Colonic mucosa (tissue), 4 donors: ENCODE measurements around the gene NUDT14. TPM values are rescaled to one million over a fixed set of nuclear protein-coding genes. Genes with fewer than 3 reads are reported as not detected.

Experiments
- DNase-seq: peaks from one replicate; pipeline ENCODE4 v3.0.0-alpha.2; 2020
- H3K27ac ChIP-seq: fragments of 200-600 bp; one replicate; pipeline ENCODE4 v1.8.0; 2021
- H3K27me3 ChIP-seq: fragments of 200-600 bp; one replicate; pipeline ENCODE4 v1.8.0; 2021
- H3K36me3 ChIP-seq: fragments of 200-600 bp; one replicate; pipeline ENCODE4 v1.8.0; 2021
- H3K4me1 ChIP-seq: fragments of 200-600 bp; one replicate; pipeline ENCODE4 v1.8.0; 2021; ENCODE audit warnings: mild to moderate bottlenecking
- H3K4me3 ChIP-seq: fragments of 200-600 bp; one replicate; pipeline ENCODE4 v1.8.0; 2021
- H3K9ac ChIP-seq, 2 donors: one replicate each; pipeline ENCODE4 v1.7.0; 2013; ENCODE audit warnings: control low read depth in 2 of 2, low read depth in 2 of 2, low read length in 2 of 2
- H3K9me3 ChIP-seq: fragments of 200-600 bp; one replicate; pipeline ENCODE4 v1.8.0; 2021
- intact Hi-C: fragments of 100-400 bp; cut with DNase I; formaldehyde crosslinking; loops from one replicate; pipeline ENCODE4 v1.14.1; 2022
- total RNA-seq, 2 donors: library from RNA; stranded (reverse); fragmentation: NEBNext Ultra II Directional in 1 of 2; extraction: Animal tissue kit (Norgen Biotek cat#: 25700) in 1 of 2; gene quantifications; one replicate each; pipeline ENCODE4 v1.2.1, GENCODE V29; 2021
- TF ChIP-seq, protein P1 (sequence below): fragments of 200-600 bp; IDR thresholded peaks from one replicate; pipeline ENCODE4 v1.8.0; 2022; ENCODE audit warnings: antibody characterized with exemption, mild to moderate bottlenecking
- donor health status: healthy.
- donor health status: DM: no; HTN: no; CAD: no.
- donor health status: DM: no; HTN: no; CAD: no.

The NUDT14 gene
- total RNA-seq, 2 donors from 2014 or later: 40.8 to 46.0 TPM

DNA sequence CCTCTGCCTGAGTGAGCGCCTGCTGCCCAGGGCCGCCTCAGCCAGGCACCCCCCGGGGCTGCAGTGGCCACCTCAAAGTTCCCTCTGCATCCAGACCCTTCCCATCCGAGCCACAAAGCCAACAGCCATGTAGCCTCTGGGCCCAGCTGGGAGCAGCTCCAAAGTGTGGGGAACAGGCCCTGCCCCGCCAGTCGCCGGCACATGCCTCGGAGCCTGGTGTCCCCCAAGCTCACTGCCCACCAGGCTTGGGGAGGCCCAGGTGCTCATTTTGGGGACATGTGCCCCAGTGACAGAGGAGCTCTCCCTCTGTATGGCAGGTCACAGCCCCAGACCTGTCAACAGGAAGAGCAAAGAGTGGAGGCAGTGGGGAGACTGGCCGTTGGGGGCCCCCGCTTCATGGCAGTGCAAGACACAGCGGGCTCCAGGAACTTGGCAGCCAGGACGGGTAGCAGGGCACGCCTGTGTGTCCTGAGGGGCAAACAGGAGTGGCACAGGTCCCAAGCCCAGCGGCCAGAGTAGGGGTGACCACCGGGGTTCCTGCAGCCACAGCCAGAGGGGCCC lies 42.5 kb downstream of the NUDT14 start:
- no peak for DNase-seq
- TF ChIP-seq, protein P1, sequence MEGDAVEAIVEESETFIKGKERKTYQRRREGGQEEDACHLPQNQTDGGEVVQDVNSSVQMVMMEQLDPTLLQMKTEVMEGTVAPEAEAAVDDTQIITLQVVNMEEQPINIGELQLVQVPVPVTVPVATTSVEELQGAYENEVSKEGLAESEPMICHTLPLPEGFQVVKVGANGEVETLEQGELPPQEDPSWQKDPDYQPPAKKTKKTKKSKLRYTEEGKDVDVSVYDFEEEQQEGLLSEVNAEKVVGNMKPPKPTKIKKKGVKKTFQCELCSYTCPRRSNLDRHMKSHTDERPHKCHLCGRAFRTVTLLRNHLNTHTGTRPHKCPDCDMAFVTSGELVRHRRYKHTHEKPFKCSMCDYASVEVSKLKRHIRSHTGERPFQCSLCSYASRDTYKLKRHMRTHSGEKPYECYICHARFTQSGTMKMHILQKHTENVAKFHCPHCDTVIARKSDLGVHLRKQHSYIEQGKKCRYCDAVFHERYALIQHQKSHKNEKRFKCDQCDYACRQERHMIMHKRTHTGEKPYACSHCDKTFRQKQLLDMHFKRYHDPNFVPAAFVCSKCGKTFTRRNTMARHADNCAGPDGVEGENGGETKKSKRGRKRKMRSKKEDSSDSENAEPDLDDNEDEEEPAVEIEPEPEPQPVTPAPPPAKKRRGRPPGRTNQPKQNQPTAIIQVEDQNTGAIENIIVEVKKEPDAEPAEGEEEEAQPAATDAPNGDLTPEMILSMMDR: no peak
- intact Hi-C loops: no loop called here

GRCh38 chr14:105138021-105138541 lies 43.0 kb downstream of the NUDT14 start:
- TF ChIP-seq, protein P1: no peak
- Histone ChIP-seq H3K27ac (no peak overlapping the region), H3K9me3 (no peaks in the 10 kb centered on the region), H3K36me3 (no peaks in the 10 kb centered on the region), H3K4me3 (no peak overlapping the region), H3K27me3 (peaks cover 3% of the 10 kb centered on the region), H3K4me1 (no peaks in the 10 kb centered on the region), H3K9ac (no peak overlapping the region)
- intact Hi-C loops: no loop called here
- DNase-seq: no peak

More for the DNA sequence above, 42.5 kb downstream of the NUDT14 start:
- no peak overlapping the region for H3K9ac ChIP-seq
- no peak overlapping the region for H3K27ac ChIP-seq
- H3K4me1 ChIP-seq: no peaks in the 10 kb centered on the region
- peaks cover 3% of the 10 kb centered on the region for H3K27me3 ChIP-seq
- no peaks in the 10 kb centered on the region for H3K9me3 ChIP-seq
- H3K4me3 ChIP-seq: no peak overlapping the region
- no peaks in the 10 kb centered on the region for H3K36me3 ChIP-seq

DNA sequence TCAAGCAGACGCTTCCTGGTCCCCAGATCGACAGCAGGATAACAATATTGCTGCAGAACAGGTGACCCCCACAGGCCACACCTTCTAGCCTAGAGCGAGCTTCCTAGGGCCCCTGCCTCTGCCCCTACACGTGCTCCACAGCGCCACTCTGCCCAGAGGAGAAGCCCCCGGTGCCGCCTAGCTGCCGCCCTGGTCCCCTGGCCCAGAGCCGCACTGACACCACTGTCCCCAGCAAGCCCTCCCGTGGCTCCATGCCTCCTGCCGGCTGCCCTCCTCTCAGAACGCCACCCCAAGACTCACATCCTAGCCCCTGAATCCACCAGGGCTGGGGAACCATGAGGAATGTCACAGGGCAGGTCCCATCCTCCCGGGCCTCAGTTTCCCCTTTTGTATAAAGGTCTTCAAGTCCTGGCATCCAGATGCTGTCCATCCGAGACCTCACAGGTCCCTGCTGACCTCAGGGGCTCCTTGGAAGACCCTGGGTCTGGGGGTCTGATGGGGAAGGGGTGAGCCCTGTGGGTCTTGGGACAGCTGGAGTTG lies 43.6 kb downstream of the NUDT14 start:
- Histone ChIP-seq H3K4me3 (no peak overlapping the region), H3K9ac (no peak overlapping the region), H3K27ac (no peak overlapping the region), H3K36me3 (no peaks in the 10 kb centered on the region), H3K9me3 (no peaks in the 10 kb centered on the region), H3K27me3 (peaks cover 3% of the 10 kb centered on the region), H3K4me1 (no peaks in the 10 kb centered on the region)
- intact Hi-C loops: no loop called here
- TF ChIP-seq, protein P1: no peak
- no peak for DNase-seq

DNA sequence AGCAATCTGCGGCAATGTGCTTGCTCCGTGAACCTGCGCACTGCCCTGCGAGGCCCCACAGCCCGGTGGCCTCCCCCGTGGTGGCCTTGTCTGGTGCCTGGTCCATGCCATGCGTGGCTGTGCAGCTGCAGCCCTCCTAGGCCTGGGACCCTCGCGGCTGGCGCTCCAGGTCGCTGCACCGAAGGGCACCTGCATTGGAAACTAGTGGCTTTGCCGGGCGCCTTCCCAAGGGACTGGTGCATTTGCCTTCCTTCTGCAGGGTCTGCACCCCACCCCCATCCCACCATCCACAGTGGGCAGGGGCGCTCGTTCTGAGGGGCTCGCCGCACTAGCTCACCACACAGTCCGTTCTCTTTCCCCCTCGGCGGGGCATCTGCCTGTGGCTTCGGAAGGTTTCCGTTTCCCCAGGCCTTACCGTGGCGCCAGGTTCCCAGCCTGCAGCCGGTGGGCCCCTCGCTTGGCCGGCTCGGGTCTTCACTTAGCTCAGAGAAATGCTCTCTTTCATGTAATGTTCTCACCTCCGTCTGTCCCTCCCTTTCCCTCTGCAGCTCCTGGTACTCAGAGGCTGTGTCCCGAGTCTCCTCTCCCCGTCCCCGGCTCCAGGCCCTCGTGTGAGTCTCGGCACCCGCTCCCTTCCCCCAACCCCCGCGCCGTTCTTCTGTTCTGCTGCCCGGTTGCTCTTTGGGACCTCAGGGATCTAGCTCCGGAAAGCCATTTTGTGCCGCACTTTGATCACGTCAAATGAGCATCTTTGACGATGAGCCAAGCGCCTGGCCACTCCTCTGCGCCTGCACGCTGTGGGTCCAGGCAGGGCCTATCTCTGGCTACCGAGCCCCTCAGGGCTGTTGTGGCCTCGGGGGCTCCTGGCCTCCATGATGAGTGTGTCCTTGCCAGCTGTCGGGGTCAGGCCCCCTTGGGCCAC lies 44.5 kb downstream of the NUDT14 start:
- intact Hi-C loops: no loop called here
- no peaks in the 10 kb centered on the region for H3K36me3 ChIP-seq
- DNase-seq: no peak
- no peaks in the 10 kb centered on the region for H3K9me3 ChIP-seq
- H3K9ac ChIP-seq: no peak overlapping the region
- no peak overlapping the region for H3K4me3 ChIP-seq
- H3K27ac ChIP-seq: no peak overlapping the region
- H3K27me3 ChIP-seq: peaks cover 3% of the 10 kb centered on the region
- H3K4me1 ChIP-seq: no peaks in the 10 kb centered on the region
- TF ChIP-seq, protein P1: no peak

- no peak overlapping the region for H3K27ac ChIP-seq
- intact Hi-C loops: no loop called here
- no peaks in the 10 kb centered on the region for H3K9me3 ChIP-seq
- H3K4me3 ChIP-seq: no peak overlapping the region
- H3K9ac ChIP-seq: no peak overlapping the region
- peaks cover 3% of the 10 kb centered on the region for H3K27me3 ChIP-seq
- H3K36me3 ChIP-seq: no peaks in the 10 kb centered on the region
- no peaks in the 10 kb centered on the region for H3K4me1 ChIP-seq
- DNase-seq: no peak
- TF ChIP-seq, protein P1: no peak
Observed at GRCh38 chr14:105135700-105136395, 45.3 kb downstream of the NUDT14 start.
